HL-60 (cell line): ENCODE data around the gene TMEM208.

Experiments
- CTCF ChIP-seq: IDR thresholded peaks from one replicate; pipeline ENCODE4 v1.5.1; 2011; ENCODE audit warnings: low read length, control low read depth, inconsistent platforms; ENCODE audit not compliant: insufficient read depth
- GABPA ChIP-seq: IDR thresholded peaks from 2 replicates; pipeline ENCODE4 v1.6.1; 2012; ENCODE audit warnings: low read depth
- POLR2AphosphoS5 ChIP-seq: IDR thresholded peaks from 2 replicates; pipeline ENCODE4 v1.6.1; 2012; ENCODE audit warnings: low read depth
- REST ChIP-seq: IDR thresholded peaks from 2 replicates; pipeline ENCODE4 v1.6.1; 2012; ENCODE audit warnings: low read depth; ENCODE audit not compliant: insufficient replicate concordance

- TF ChIP-seq CTCF, result no peak
- no peak for TF ChIP-seq POLR2AphosphoS5
- TF ChIP-seq GABPA, result no peak
- no peak for TF ChIP-seq REST
These were observed 15.3 kb upstream of the TMEM208 start for GRCh38 chr16:67211674-67212073.
